GM23338 (cell line): ENCODE data around the gene KRTAP2-2. TPM values are rescaled to one million over a fixed set of nuclear protein-coding genes. Genes with fewer than 3 reads are reported as not detected.
"Not testable (repeated sequence)": the region's sequence is repeated elsewhere in the genome, so short reads cannot be mapped to it uniquely, and the experiment has no call there.

Experiments
- ATAC-seq: fragments of 200-7000 bp; cut with Tn5 transposase; 3 replicates; pipeline ENCODE4 v1.9.1; 2020
- DNase-seq: peaks from one replicate; pipeline ENCODE4 v3.0.0-alpha.2; 2015; ENCODE audit warnings: low spot score
- H2AFZ ChIP-seq: fragments of 200-600 bp; sonication (generic); 2 replicates; pipeline ENCODE4 v1.8.0; 2016; ENCODE audit warnings: antibody characterized with exemption, mild to moderate bottlenecking, moderate library complexity
- H3F3A ChIP-seq: fragments of 200-600 bp; sonication (generic); replicated peaks from 2 replicates; pipeline ENCODE4 v1.8.0; 2017; ENCODE audit warnings: antibody characterized with exemption, mixed run types, low read depth
- H3K27ac ChIP-seq: fragments of 200-600 bp; sonication (generic); 2 replicates; pipeline ENCODE4 v1.6.1; 2016; ENCODE audit warnings: low read depth
- H3K27me3 ChIP-seq: fragments of 200-600 bp; sonication (generic); 2 replicates; pipeline ENCODE4 v1.8.0; 2016; ENCODE audit warnings: mild to moderate bottlenecking, mixed run types, moderate library complexity; ENCODE audit not compliant: insufficient read depth
- H3K36me3 ChIP-seq: fragments of 200-600 bp; sonication (generic); 2 replicates; pipeline ENCODE4 v1.8.0; 2016; ENCODE audit warnings: mild to moderate bottlenecking; ENCODE audit not compliant: insufficient read depth
- H3K4me1 ChIP-seq: fragments of 200-600 bp; sonication (generic); 2 replicates; pipeline ENCODE4 v1.8.0; 2016; ENCODE audit warnings: mild to moderate bottlenecking, moderate library complexity; ENCODE audit not compliant: insufficient read depth
- H3K4me2 ChIP-seq: fragments of 200-600 bp; sonication (generic); 2 replicates; pipeline ENCODE4 v1.7.1; 2017; ENCODE audit warnings: mixed run types
- H3K4me3 ChIP-seq: fragments of 200-600 bp; sonication (generic); 2 replicates; pipeline ENCODE4 v1.6.1; 2016; ENCODE audit warnings: mixed run types
- H3K79me2 ChIP-seq: fragments of 200-600 bp; sonication (generic); replicated peaks from 2 replicates; pipeline ENCODE4 v1.8.0; 2017; ENCODE audit warnings: mild to moderate bottlenecking; ENCODE audit not compliant: insufficient read depth
- H3K9me2 ChIP-seq: fragments of 200-600 bp; sonication (generic); 2 replicates; pipeline ENCODE4 v1.8.0; 2017; ENCODE audit not compliant: insufficient read depth
- H4K20me1 ChIP-seq: fragments of 200-600 bp; sonication (generic); replicated peaks from 2 replicates; pipeline ENCODE4 v1.8.0; 2017; ENCODE audit warnings: mild to moderate bottlenecking; ENCODE audit not compliant: insufficient read depth
- H3K27ac Mint-ChIP-seq: 2 replicates; pipeline ENCODE4 v1.8.0; 2020; ENCODE audit warnings: inconsistent platforms, mild to moderate bottlenecking, moderate library complexity, mixed read lengths
- H3K27me3 Mint-ChIP-seq: 3 replicates; pipeline ENCODE4 v1.8.0; 2022; ENCODE audit warnings: low read depth, mild to moderate bottlenecking, moderate library complexity, mixed read lengths, inconsistent platforms; ENCODE audit not compliant: insufficient read depth, poor library complexity
- H3K36me3 Mint-ChIP-seq: 3 replicates; pipeline ENCODE4 v1.8.0; 2021; ENCODE audit warnings: low read depth, mild to moderate bottlenecking, inconsistent platforms, moderate library complexity, mixed read lengths
- H3K4me1 Mint-ChIP-seq: 3 replicates; pipeline ENCODE4 v1.8.0; 2020; ENCODE audit warnings: mild to moderate bottlenecking, inconsistent platforms, mixed read lengths
- H3K4me3 Mint-ChIP-seq: 3 replicates; pipeline ENCODE4 v1.8.0; 2021; ENCODE audit warnings: moderate library complexity, mild to moderate bottlenecking, inconsistent platforms, mixed read lengths
- H3K9me3 Mint-ChIP-seq: 3 replicates; pipeline ENCODE4 v1.8.0; 2020; ENCODE audit warnings: moderate library complexity, mild to moderate bottlenecking, inconsistent platforms, mixed read lengths
- CREB1 ChIP-seq: fragments of 250-450 bp; sonication (Bioruptor Pico); IDR thresholded peaks from 2 replicates; pipeline ENCODE4 v1.5.0; 2020; ENCODE audit warnings: low read depth, mild to moderate bottlenecking, moderate library complexity
- CTCF ChIP-seq, 2 experiments: fragments of 200-600 bp in 1 of 2; sonication (generic) in 1 of 2; conservative IDR thresholded peaks; 2 replicates each; pipeline versions ENCODE4 v1.5.1 to v1.6.1; 2016 to 2017; ENCODE audit warnings: antibody characterized with exemption in 2 of 2, low read depth in 2 of 2, mild to moderate bottlenecking in 2 of 2, moderate library complexity in 1 of 2
- EZH2phosphoT487 ChIP-seq: fragments of 200-600 bp; sonication (generic); IDR thresholded peaks from one replicate; pipeline ENCODE4 v1.8.1; 2018; ENCODE audit warnings: antibody characterized with exemption; ENCODE audit not compliant: unreplicated experiment
- JUNB ChIP-seq: IDR thresholded peaks from one replicate; pipeline ENCODE4 v1.6.1; 2016; ENCODE audit warnings: antibody characterized with exemption; ENCODE audit not compliant: unreplicated experiment
- POLR2AphosphoS5 ChIP-seq: IDR thresholded peaks from 2 replicates; pipeline ENCODE4 v1.6.1; 2016; ENCODE audit warnings: antibody characterized with exemption, low read depth
- REST ChIP-seq: IDR thresholded peaks from one replicate; pipeline ENCODE4 v1.6.1; 2018; ENCODE audit warnings: antibody characterized with exemption; ENCODE audit not compliant: unreplicated experiment
- STAT1 ChIP-seq: IDR thresholded peaks from one replicate; pipeline ENCODE4 v1.6.1; 2016; ENCODE audit warnings: antibody characterized with exemption; ENCODE audit not compliant: unreplicated experiment
- ZNF114 ChIP-seq: fragments of 250-450 bp; sonication (Bioruptor Pico); IDR thresholded peaks from 2 replicates; pipeline ENCODE4 v1.5.0; 2020; ENCODE audit warnings: mild to moderate bottlenecking, moderate library complexity
- ZNF331 ChIP-seq: fragments of 250-450 bp; sonication (Bioruptor Pico); IDR thresholded peaks from 2 replicates; pipeline ENCODE4 v1.5.0; 2020; ENCODE audit warnings: low read depth, mild to moderate bottlenecking, moderate library complexity
- ZNF462 ChIP-seq: fragments of 250-450 bp; sonication (Bioruptor Pico); IDR thresholded peaks from 2 replicates; pipeline ENCODE4 v1.5.0; 2020; ENCODE audit warnings: mild to moderate bottlenecking, moderate library complexity
- polyA plus RNA-seq: library from polyadenylated mRNA; unstranded; fragments of >200 nt; fragmentation: Nextera tagmentation; extraction: Ambion mirVana; gene quantifications from 2 replicates; pipeline ENCODE4 v1.2.1, GENCODE V29; 2016
- total RNA-seq: library from RNA; depleted of rRNA; stranded (reverse); fragments of >200 nt; shearing (Covaris generic); gene quantifications from 2 replicates; pipeline ENCODE4 v1.2.3, GENCODE V29; 2014

KRTAP2-2 gene
- total and polyA plus RNA-seq, 2 experiments from 2014 or later: not detected

GRCh38 chr17:41037853-41038350 is 17.1 kb downstream of the KRTAP2-2 start:
- H3K9me2 ChIP-seq: no peaks in the 10 kb centered on the region
- peak; percentile 41 for DNase-seq
- peaks cover 25% of the 10 kb centered on the region for H3K4me1 ChIP-seq
- H3K4me3 Mint-ChIP-seq: no peak overlapping the region
- H3K4me1 Mint-ChIP-seq: peaks cover 25% of the 10 kb centered on the region
- peak overlapping the region; percentile 13 for H3K4me2 ChIP-seq
- no peak overlapping the region for H3K27ac ChIP-seq
- H3K27ac Mint-ChIP-seq: 0 out of 2 replicates have a peak overlapping the region, but pooled peaks have one; percentile 36
- no peaks in the 10 kb centered on the region for H3F3A ChIP-seq
- H3K27me3 Mint-ChIP-seq: peaks cover 2% of the 10 kb centered on the region
- H2AFZ ChIP-seq: no peak overlapping the region
- no peaks in the 10 kb centered on the region for H3K79me2 ChIP-seq
- H3K36me3 Mint-ChIP-seq: no peaks in the 10 kb centered on the region
- no peaks in the 10 kb centered on the region for H4K20me1 ChIP-seq
- no peaks in the 10 kb centered on the region for H3K36me3 ChIP-seq
- H3K9me3 Mint-ChIP-seq: no peaks in the 10 kb centered on the region
- ATAC-seq: peak; percentile 57
- H3K27me3 ChIP-seq: no peaks in the 10 kb centered on the region
- TF ChIP-seq STAT1 (no peak), REST (no peak), EZH2phosphoT487 (no peak), CTCF (conservative IDR thresholded peaks at IDR 0.05; ENCODE audit: low read depth in 2 of 2) (no peak), CREB1 (CRISPR knock-in tag) (no peak), JUNB (no peak), ZNF462 (CRISPR knock-in tag) (no peak), ZNF114 (no peak), POLR2AphosphoS5 (no peak), ZNF331 (no peak)
- H3K4me3 ChIP-seq: no peak overlapping the region

GRCh38 chr17:41034346-41034935 is 20.6 kb downstream of the KRTAP2-2 start, which contains the start of gene KRTAP1-3:
KRTAP1-3 (minus strand) TSS chr17:41034874; CDS start chr17:41034821, 53 bp downstream.
- H3K27ac Mint-ChIP-seq, H3K36me3 ChIP-seq, DNase-seq, H3K27ac ChIP-seq, H3K9me2 ChIP-seq, H3K4me2 ChIP-seq, H3K27me3 ChIP-seq, H3K79me2 ChIP-seq, H3K4me3 Mint-ChIP-seq, H3F3A ChIP-seq, H3K27me3 Mint-ChIP-seq, H3K4me3 ChIP-seq, H3K9me3 Mint-ChIP-seq, H2AFZ ChIP-seq, H3K36me3 Mint-ChIP-seq, ATAC-seq, H4K20me1 ChIP-seq: not testable (repeated sequence)
- H3K4me1 ChIP-seq: peaks cover 23% of the 10 kb centered on the region
- peaks cover 19% of the 10 kb centered on the region for H3K4me1 Mint-ChIP-seq
